KG1 (cell line): ENCODE results near the gene CNGB1.
"Not testable (repeated sequence)": the region's sequence is repeated elsewhere in the genome, so short reads cannot be mapped to it uniquely, and the experiment has no call there.

Experiments used
- DNase-seq: peaks from one replicate; lab custom pipeline; 2025; lab: John Stamatoyannopoulos, UW

CNGB1 gene

DNA sequence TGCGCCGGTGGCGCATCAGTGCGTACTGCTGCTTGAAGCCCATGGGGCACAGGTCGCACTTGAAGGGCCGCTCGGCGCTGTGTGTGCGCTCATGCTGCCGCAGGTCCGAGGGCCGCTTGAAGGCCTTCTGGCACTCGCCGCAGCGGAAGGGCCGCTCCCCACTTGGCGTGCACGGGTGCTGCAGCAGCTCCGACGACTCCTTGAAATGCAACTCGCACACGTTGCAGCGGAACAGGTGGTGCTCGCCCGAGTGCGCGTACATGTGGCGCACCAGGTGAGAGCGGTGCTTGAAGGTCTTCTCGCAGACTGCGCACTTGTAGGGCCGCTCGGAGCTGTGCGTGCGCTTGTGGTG, 26.2 kb upstream of the CNGB1 start:
- DNase-seq = no peak

DNA sequence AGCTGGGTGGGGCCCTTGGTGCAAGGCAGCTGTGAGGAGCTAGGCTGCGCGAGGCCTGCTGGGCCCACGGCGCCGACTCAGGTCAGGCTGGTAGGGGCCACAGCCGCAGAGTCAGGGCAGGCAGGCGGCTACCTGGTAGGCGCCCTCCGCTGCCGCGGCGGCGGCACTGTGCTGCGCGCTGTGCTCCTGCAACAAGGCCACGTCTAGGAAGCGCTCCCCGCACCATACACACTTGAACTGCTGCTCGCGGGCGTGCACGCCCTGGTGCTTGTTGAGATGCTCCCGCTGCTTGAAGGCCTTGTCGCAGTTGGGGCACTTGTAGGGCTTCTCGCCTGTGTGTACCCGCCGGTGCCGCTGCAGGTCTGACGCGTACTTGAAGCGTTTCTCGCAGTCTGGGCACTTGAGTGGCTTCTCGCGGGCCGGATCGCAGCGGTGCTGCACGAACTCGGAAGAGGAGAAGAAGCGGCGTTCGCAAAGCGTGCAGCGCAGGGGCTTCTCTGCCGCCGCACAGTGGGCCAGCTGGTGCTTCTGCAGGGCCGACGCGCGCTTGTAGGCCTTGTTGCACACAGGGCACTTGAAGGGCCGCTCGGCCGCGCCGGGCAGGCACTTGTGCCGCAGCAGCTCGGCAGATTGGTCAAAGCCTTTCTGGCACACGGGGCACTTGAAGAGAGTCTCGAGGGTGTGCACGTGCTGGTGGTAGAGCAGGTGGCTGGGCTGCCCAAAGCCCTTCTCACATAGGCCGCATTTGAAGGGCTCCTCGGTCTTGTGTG, 25.7 kb upstream of the CNGB1 start:
- DNase-seq = no peak

DNA sequence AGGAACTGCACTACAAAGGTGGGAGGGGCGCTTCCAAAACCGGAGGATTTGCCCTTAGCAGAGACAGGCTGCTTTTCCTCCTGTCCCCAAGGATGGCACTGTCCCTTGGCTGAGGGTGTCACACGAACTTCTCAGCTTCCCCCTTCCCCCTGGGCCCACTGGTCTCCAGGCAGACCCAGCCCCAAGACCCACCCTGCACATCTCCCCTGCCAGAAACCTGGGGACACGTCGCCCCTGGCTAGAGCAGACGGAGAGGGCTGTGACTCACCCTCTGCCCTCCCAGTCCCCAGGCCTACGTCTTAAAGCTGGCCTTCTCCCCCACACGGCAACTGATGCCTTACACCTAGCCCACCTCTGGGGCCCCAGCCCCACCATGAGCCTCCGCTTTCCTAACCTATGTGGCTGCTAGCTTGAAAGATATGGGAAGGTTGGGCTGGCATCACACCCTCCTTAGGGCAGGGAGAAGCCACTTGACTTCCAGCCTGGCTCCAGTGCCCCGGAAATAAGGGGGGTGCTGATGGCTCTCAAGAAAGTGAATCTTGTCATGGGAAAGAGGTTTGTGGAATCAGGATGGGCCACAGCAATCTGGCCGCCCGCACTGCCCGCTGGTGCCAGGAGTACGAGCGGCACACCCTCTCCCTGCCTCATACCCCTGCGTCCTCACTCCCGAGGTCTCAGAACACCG, 24.9 kb upstream of the CNGB1 start:
- DNase-seq = no peak

DNA sequence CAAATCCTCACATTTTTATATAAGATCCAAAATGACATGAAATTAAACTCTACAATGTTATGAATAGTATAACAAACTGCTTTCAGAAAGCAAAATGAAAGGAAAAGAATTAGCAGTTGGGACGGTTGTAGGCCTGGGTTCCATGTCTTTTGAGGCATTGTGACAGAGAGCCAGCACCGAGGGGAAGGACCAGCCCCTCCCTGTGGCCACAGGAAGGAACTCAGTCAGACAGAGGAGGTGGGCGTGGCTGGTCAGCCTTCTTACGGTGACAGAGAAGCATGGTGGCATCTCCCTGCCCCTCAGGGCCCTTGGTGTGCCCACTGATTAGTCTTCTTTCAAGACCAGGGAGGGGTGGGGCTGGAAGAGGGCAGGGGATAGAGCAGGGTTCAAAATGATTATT, 23.9 kb upstream of the CNGB1 start:
- DNase-seq = no peak

DNA sequence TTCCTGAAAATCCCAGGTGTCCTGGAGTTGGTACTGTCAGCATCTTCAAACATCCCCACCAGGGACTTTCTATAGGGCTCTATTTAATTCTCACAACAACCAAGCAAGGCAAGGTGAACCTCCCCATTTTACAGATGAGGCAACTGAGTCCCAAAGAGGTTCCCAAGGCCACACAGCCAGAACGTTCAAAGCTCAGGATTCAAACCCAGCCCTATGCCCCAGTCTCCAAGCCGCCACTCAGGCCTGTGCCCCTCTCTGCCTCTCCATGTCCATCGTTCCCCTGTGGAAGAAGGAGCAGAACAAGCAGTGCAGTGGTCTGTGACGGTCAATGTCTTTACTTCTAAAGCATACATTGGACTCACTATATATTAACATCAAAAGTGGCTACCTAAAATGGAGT, 23.4 kb upstream of the CNGB1 start:
- DNase-seq = no peak

DNA sequence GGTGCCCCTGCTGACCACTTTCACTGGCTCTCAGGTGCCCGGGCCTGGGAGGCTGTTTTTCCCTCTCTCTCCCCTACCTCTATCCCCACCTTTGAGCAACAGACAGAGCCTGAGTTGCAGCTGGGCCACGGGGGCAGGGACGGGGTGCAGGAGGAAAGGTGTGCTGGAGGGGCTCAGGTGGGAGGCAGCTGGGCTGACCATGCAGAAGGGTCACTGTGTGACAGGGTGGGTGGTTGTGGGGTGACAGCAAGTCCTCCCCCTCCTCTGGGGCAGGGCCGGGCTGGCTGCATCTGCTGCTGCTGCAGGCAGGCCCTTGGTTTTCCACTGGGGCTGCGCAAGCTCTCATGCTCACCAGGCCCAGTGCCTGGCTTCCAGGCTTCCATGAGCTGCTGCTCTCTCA, 23.0 kb upstream of the CNGB1 start:
- no peak for DNase-seq

DNA sequence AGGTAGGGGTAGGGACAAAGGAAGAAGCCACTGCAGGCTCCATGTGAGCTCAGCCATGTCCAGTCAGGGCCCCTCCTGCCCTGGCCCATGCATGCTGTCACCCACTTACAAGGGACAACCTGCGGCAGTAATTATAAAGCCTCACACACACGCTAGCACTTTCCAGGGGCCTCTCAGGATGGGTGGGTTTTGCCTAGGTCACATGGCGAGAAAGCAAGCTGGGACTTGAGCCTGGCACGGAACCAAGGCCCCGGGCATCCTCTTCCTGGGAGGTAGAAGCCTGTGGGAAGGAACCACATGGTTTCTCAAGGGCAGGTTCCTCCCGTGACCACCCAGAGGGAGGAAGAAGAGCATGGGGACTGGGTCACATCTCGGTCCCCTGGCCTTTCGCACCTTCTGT, 22.5 kb upstream of the CNGB1 start:
- no peak for DNase-seq

DNA sequence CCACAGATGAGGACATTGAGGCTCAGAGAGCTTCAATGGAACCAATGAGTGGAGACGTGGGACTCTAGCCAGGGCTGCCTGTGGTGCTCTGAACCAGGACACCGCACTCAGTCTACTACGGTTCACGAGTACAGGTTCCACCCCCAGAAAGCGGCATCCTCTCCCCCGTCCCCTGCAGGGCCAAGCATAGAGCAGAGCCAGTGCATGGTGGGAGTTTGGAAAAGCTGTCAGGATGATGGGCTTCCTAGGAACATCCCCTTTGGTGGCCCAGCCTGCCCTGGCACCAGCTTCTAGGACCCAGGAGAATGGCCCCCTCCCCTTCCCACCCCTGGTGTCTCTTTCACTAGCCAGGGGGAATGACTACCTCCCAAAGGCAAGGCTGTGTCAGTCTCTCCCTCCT, 21.2 kb upstream of the CNGB1 start:
- no peak for DNase-seq

DNA sequence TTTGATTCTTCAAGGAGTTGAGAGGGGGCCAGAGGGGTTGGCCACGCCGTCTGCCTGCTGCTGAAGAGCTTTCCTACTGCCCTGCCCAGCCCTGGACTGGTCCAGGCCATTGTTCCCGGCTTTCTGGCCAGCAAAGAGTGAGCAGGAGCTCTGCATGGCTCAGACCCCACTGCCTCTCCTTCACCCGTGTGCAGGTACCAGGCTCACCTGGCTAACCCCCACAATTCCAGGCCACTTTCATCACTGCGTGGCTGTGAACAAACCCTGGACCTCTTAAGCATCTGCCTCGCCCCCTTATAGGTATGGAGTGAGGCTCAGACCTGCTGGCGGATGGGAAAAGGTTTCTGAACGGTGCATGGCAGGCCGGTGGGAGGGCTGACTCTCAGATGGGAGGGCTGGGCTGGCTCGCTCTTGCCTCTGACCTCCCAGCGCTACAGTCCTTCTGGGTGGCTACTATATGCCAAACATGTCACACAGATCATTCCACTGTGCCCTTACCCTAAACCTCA, 20.7 kb upstream of the CNGB1 start:
- DNase-seq = no peak

DNA sequence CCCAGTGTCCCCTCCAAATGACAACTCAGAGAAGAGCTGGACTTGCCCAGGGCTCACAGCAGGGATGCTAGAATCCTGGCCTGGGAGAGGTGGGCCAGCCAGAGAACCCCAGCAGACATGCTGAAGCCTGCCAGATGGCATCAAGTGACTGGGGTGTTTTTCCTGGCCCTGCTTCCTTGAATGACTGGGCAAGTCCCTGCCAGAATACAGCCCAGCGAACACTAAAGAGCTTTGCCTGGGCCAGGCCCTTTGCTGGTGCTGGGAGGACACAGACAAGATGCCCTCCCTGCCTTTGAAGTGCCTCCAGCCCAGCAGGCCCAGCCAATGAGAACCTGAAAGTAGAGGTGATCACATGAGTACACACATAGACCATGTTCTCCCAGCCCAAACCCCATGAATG, 18.0 kb upstream of the CNGB1 start:
- DNase-seq = no peak

DNA sequence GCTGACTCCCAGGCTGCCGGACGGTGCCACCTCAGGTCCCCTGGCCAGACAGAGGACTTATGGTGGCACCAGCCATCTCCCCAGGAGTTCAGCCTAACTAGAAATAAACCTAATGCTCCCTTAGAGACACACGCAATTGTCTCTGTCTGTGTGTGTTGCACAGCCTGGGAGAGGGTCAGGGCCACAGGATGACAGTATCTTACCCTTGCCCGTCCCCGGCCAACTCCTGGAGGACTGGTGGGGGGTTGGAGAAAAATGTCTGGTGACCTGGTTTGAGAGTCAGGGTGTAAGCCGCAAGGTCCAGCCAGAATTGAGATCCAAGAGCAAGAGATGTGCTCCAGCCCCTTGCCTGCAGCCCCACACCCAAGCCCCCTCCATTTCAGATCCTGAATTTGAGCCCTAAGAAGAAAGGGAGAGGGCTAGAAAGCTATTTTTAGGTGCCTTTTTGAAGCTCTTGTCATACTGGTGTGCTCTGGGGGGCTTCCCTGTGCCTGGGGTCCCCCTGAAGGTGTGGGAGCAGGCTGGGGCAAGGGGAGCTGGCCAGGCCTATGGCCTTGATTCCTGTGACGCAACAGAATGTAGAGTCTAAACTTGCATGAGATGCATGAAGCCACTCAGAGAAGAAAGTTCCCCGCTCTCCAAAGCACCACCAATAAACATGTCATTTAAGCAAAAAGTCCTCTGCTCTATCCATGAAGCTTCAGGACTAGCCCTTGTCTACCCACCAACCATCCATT, 16.7 kb upstream of the CNGB1 start:
- DNase-seq = no peak

DNA sequence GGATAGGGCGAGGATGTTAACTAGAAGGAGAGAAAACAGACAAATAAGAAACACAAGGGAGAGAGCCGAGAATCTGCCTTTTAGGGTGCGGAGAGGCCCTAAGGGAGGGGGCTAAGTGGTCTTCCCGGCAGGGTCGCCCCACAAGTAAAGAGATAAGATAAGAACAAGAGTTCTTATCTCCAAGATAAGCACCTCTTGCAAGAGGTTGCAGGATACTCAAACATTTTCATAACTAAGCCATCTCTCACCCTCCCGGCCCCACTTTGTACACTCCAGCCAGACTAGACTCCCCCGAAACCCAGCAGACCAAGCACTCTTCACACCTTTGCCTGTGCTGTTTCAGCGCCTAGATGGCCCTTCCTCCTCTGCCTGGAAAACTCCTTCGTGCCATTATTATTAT, 15.3 kb upstream of the CNGB1 start:
- no peak for DNase-seq

DNA sequence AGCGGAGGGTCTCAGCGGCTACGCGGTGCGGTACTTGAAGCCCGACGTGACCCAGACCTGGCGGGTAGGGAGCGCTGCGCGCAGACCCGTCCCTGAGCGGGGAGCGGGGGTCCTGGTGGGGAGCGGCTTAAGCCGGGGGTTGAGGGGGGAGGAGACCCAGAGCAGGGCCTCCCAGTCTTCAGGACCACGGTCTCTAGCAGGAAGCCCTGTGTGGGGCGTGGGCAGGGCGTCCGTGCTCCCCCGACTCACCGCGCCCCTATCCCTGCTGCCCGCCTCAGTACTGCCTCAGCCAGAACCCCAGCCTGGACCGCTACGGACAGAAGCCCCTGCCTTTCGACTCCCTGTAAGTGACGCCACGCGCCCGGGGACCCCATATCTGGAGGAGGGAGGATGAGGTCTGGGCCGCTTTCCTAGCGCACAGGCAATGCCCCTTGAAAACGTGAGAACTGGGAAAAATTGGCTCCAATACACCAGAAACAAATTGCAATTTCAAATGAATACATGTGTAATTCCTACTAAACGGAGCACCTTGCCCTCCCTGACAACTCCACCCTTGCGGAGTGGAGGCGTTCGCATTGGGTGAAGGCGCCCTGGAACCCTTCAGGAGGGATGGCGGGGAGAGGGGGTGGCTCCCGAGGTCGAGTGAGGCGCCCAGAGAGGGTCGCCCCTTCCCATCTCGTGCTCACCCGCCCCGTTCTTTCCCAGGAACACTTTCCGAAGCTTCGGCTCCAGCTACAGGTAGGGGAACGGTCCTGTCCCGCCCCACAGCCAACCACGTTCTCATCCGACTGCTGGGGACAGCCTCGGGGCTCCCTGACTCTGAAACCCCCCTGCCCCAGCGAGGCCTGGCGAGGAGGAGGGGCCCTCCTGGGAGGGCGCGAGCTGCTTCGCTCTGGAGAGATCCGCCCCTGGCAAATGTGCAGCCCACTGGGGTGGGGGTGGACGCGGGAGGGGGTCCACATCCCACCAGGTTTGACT, 14.6 kb upstream of the CNGB1 start:
- DNase-seq = no peak

DNA sequence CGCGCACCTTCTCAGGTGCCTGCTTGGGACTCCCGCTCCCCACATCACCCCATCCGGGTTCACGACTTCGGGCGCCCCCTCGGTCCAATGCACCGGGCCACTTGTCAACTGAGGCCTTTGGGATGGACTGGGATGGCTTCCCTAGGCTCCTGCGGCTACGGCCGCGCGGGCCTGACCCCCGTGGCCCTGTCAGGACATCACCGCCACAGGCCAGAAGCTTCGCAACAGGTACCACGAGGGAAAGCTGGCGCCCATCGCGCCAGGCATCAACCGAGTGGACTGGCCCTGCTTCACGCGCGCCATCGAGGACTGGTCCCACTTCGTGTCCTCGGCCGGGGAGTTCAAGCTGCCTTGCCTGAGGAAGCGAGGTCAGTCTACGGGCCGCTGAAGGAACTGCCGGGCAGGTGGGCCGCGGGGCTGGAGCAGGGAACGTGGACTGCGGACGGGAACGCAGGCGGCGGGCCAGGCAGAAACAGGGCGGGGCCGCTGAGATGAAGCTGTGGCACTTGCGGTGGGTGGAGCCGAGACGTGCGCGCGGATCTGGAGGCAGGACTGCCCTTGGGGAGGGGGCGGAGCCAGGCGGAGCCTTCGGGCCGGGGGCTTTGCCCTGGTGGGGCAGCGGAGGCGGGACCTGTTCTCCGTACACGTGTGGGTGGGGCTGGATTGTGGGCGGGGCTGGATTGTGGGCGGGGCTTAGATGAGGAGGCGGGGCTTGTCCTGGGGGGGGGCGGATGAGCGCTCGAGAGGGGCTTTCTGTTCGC, 13.7 kb upstream of the CNGB1 start:
- no peak for DNase-seq

DNA sequence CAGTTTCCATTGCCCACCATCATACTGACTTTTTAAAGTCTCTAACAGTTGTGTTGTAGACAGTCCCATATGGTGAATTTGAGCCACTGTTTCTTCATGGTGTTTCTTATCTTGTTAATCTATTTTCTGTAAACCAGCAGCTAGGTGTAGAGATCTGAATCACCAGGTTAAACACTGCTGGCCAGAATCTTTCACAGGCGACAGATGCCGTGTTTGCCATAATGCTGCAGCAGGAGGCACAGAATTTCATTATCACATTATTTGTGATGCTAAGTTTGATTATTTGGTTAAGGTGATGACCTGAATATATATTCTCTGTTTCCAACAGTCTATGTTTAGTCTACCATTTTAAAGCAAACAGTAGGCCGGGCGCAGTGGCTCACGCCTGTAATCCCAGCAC, 11.5 kb upstream of the CNGB1 start:
- no peak for DNase-seq

DNA sequence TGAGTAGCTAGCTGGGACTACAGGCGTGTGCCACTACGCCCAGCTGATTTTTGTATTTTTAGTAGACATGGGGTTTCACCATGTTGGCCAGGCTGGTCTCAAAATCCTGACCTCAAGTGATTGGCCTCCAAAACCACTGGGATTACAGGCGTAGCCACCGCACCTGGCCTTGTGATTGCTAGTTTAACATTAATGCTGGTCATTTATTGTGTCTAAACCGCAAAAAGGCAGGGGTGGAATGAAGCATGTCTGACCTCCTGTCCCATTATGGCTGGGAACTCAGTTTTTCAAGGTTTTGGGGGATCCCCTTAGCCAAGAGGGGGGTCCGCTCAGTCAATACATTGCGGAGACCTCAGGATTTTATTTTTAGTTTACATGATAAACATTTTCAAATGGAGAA, 10.7 kb upstream of the CNGB1 start:
- DNase-seq = no peak

DNA sequence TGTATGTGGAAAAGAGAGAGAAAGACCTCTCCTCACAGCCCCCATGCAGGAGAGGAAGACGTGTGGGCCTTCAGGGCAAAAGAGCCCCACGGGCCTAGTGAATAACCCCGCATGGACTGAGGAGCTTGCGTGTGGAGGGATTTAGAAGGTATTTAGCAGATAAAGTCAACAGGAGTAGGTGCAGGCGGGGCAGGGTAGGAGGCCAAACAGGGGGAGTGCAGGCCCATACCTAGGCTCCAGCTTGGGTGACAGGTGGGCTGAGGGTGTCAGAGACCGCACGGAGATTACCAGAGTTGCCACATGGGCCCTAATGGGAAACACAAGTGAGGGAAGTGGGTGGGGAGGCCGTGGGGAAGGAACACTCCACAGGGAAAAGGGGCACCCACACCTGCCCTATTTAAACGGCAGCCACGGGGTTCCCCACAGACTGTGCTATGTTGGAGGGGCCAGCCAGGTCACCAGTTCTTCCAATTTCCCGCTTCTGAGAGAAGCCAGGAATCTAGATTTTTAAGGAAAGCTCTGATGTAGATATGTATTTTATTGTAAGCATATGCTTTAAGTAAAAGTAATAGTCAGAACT, 8.2 kb upstream of the CNGB1 start:
- no peak for DNase-seq

DNA sequence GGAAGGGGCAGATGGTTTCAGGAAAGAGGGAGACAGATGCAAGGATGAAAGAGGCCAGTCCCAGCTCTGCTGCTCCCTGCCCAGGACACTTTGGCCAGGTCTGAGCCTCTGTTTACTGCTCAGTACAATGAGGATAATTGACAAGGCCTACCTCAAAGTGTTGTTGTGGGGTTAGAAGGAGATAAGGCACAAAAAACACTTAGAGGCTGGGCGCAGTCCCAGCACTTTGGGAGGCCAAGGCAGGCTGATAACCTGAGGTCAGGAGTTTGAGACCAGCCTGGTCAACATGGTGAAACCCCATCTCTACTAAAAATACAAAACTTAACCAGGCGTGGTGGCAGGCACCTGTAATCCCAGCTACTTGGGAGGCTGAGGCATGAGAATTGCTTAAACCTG, 7.1 kb upstream of the CNGB1 start:
- not testable (repeated sequence) for DNase-seq

DNA sequence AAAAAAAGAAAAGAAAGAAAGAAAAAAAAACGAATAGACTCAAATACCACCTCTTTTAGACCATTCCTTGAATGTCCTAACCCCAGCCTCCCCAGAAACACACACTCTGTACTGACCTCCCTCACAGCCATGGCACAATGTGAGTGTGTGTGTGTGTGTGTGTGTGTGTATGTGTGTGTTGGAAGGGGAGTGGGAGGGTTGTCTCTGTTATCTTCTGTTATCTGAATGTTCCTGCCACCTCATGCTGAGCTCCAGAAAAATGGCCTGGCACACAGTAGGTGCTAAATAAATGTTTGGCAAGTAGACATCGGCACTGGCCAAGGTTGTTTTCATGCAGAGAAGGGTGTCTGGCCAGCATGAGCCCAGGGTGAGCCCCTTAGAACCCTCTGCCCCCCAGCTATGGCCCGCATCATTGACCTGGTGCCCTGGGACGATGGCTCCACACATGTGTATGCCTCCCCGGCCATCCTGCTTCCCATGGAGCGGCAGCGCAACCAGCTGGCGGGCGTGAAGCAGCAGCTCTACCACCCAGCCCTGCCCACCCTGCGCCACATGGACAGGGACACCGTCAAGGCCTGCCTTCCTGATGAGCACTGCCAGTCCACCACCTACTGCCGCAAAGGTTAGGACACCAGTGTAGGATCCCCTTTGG, 6.6 kb upstream of the CNGB1 start:
- no peak for DNase-seq

DNA sequence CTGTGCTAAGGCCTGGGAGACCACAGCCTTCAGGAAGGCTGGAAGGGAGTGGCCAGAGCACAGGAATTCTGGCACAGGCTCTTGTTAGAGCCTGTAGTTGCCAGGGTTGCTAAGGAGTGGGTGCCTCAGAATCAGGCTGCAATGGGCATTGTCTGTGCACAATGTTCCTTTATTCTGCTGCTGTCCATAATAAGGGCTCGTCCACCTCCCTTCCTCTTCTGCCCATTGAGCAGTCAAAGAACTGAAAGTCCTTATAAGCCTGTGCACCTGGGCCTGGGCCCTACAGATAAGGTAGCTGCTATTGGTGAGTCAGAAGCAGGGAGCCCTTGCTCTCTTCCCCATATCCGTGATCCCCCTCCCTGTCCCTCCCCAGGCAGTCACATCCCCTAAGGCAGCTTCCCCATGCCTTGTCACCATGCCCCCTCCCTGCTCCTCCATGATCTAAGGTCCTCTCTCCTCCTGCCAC, 5.4 kb upstream of the CNGB1 start:
- no peak for DNase-seq
